Upper lobe of right lung (tissue), 1 donor: Measurements from ENCODE around the gene MTX2. TPM values are rescaled to one million over a fixed set of nuclear protein-coding genes. Genes with fewer than 3 reads are reported as not detected.
A peak's percentile ranks its signal among the peaks of the same experiment; 100 is the strongest.

Experiments
- ATAC-seq: fragments of 200-7000 bp; cut with Tn5 transposase; one replicate; pipeline ENCODE4 v1.9.1; 2020; ENCODE audit warnings: mild to moderate bottlenecking, moderate library complexity
- DNase-seq: peaks from one replicate; pipeline ENCODE4 v3.0.0-alpha.2; 2020
- H3K27ac ChIP-seq: fragments of 200-600 bp; one replicate; pipeline ENCODE4 v1.8.0; 2022
- H3K27me3 ChIP-seq: fragments of 200-600 bp; one replicate; pipeline ENCODE4 v1.8.0; 2022; ENCODE audit warnings: mild to moderate bottlenecking
- H3K36me3 ChIP-seq: fragments of 200-600 bp; one replicate; pipeline ENCODE4 v1.8.0; 2022
- H3K4me1 ChIP-seq: fragments of 200-600 bp; one replicate; pipeline ENCODE4 v1.8.0; 2022
- H3K4me3 ChIP-seq: fragments of 200-600 bp; one replicate; pipeline ENCODE4 v1.8.0; 2022; ENCODE audit warnings: mild to moderate bottlenecking
- H3K9me3 ChIP-seq: fragments of 200-600 bp; one replicate; pipeline ENCODE4 v1.8.0; 2022
- intact Hi-C: fragments of 100-400 bp; cut with DNase I; formaldehyde crosslinking; loops from one replicate; pipeline ENCODE4 v1.11.0; 2022
- total RNA-seq: library from RNA; stranded (reverse); fragmentation: NEBNext Ultra II Directional; extraction: Animal tissue kit (Norgen Biotek cat#: 25700); gene quantifications from one replicate; pipeline ENCODE4 v1.2.1, GENCODE V29; 2021
- TF ChIP-seq, protein P1 (sequence below): fragments of 200-600 bp; IDR thresholded peaks from one replicate; pipeline ENCODE4 v1.8.0; 2022; ENCODE audit warnings: antibody characterized with exemption
- donor health status: DM: no; HTN: yes; CAD: no; lungs with severe emphysema.

Gene MTX2
- total RNA-seq, 1 donor from 2014 or later = 17.6 TPM

- no peaks in the 10 kb centered on the region for H3K4me1 ChIP-seq
- no peak overlapping the region for H3K27ac ChIP-seq
- no peak for ATAC-seq
- H3K4me3 ChIP-seq = no peak overlapping the region
- H3K36me3 ChIP-seq = no peaks in the 10 kb centered on the region
- intact Hi-C loops = no loop called here
- DNase-seq = no peak
- TF ChIP-seq, protein P1, sequence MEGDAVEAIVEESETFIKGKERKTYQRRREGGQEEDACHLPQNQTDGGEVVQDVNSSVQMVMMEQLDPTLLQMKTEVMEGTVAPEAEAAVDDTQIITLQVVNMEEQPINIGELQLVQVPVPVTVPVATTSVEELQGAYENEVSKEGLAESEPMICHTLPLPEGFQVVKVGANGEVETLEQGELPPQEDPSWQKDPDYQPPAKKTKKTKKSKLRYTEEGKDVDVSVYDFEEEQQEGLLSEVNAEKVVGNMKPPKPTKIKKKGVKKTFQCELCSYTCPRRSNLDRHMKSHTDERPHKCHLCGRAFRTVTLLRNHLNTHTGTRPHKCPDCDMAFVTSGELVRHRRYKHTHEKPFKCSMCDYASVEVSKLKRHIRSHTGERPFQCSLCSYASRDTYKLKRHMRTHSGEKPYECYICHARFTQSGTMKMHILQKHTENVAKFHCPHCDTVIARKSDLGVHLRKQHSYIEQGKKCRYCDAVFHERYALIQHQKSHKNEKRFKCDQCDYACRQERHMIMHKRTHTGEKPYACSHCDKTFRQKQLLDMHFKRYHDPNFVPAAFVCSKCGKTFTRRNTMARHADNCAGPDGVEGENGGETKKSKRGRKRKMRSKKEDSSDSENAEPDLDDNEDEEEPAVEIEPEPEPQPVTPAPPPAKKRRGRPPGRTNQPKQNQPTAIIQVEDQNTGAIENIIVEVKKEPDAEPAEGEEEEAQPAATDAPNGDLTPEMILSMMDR = no peak
- H3K27me3 ChIP-seq = no peaks in the 10 kb centered on the region
- H3K9me3 ChIP-seq = no peaks in the 10 kb centered on the region
These were observed 16.1 kb downstream of the MTX2 start for GRCh38 chr2:176285321-176285720.

DNA sequence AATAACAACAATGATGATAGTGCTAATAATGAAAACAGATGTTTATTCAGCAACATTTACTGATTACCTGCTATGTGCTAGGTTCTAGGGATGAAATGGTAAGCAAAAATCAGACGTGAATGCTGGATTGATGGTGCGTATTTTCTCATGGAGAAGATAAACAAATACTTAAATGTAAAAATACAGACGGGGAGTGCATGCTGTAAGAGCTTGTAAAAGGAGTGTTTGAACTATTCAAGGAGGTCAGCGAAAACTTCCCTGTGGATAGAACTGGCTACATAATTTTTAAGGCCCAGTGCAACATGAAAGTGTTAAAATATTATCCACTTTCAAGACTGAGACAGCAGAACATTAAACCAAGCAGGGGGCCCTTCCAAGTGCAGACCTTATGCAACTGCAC is 22.1 kb downstream of the MTX2 start:
- no peak for DNase-seq
- no peak for ATAC-seq
- H3K4me3 ChIP-seq = no peak overlapping the region
- no peak overlapping the region for H3K27ac ChIP-seq
- TF ChIP-seq, protein P1 = no peak
- H3K27me3 ChIP-seq = no peaks in the 10 kb centered on the region
- intact Hi-C loops = no loop called here
- H3K9me3 ChIP-seq = no peaks in the 10 kb centered on the region
- H3K36me3 ChIP-seq = no peaks in the 10 kb centered on the region
- no peaks in the 10 kb centered on the region for H3K4me1 ChIP-seq

DNA sequence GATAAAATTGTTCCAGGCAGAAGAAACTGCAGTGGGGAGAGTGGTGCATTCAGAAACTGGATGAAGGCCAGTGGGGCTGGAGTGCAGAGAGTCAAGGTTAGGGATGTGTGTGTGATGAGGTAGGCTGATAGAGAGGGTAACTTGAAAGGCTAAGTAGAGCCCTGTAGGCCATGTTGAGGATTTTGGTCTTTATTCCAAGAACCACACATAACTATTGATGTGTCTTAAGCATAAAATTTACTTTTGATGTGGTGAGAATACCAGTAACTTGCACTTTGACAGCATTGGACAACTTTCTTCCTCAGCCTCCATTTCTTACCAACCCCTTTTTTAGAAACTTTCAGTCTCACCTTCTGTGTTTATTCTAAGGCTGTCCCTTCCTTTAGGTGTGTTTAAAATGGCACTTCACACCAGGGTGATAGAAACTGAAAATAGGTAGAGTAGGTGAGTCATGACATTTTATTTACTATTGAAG is 22.6 kb downstream of the MTX2 start:
- H3K4me1 ChIP-seq = no peaks in the 10 kb centered on the region
- no peaks in the 10 kb centered on the region for H3K27me3 ChIP-seq
- ATAC-seq = peak; percentile 39
- H3K9me3 ChIP-seq = no peaks in the 10 kb centered on the region
- no peak for DNase-seq
- H3K27ac ChIP-seq = no peak overlapping the region
- no peaks in the 10 kb centered on the region for H3K36me3 ChIP-seq
- intact Hi-C loops = no loop called here
- TF ChIP-seq, protein P1 = no peak
- no peak overlapping the region for H3K4me3 ChIP-seq

GRCh38 chr2:176292608-176293007 is 23.4 kb downstream of the MTX2 start:
- H3K27me3 ChIP-seq = no peaks in the 10 kb centered on the region
- TF ChIP-seq, protein P1 = no peak
- H3K4me3 ChIP-seq = no peak overlapping the region
- no peaks in the 10 kb centered on the region for H3K4me1 ChIP-seq
- H3K36me3 ChIP-seq = no peaks in the 10 kb centered on the region
- H3K27ac ChIP-seq = no peak overlapping the region
- no peak for DNase-seq
- intact Hi-C loops = no loop called here
- ATAC-seq = no peak
- no peaks in the 10 kb centered on the region for H3K9me3 ChIP-seq

DNA sequence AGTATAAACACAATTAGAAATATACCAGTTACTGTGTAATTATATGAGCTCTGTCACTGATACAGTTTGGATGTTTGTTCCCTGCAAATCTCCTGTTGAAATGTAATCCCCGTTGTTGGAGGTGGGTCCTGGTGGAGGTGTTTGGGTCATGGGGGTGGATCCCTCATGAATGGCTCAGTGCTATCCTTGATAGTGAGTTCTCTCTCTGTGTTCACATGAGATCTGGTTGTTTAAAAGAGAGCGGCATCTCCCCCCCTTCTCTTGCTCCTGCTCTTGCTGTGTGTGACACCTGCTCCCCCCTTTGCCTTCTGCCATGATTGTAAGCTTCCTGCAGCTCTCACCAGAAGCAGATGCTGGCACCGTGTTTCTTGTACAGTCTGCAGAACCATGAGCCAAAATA is 24.1 kb downstream of the MTX2 start:
- TF ChIP-seq, protein P1 = no peak
- no peak overlapping the region for H3K27ac ChIP-seq
- no peaks in the 10 kb centered on the region for H3K36me3 ChIP-seq
- H3K9me3 ChIP-seq = no peaks in the 10 kb centered on the region
- DNase-seq = no peak
- no peaks in the 10 kb centered on the region for H3K27me3 ChIP-seq
- ATAC-seq = no peak
- H3K4me3 ChIP-seq = no peak overlapping the region
- intact Hi-C loops = no loop called here
- H3K4me1 ChIP-seq = no peaks in the 10 kb centered on the region

DNA sequence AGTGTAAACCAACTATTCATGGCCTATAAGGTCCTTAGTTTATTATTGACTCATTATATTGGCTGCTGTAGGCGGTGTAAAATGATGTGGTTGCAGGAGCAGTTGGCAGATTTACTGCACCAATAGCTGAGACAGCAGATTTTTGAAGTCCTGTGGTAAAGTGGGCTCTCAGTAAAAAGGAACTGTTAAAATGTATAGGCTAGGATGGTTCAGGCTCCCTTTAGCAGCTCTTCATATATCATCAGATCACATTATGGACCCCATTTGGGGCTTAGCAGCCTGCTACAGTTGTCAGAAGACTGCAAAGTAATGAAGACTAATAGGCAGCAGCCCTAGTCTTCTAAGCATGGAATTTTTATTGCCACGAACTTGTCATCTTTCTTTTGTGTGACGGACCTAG is 27.8 kb downstream of the MTX2 start:
- H3K4me1 ChIP-seq = no peaks in the 10 kb centered on the region
- H3K27ac ChIP-seq = no peak overlapping the region
- no peak overlapping the region for H3K4me3 ChIP-seq
- ATAC-seq = no peak
- TF ChIP-seq, protein P1 = no peak
- no peak for DNase-seq
- H3K36me3 ChIP-seq = no peaks in the 10 kb centered on the region
- H3K9me3 ChIP-seq = no peaks in the 10 kb centered on the region
- no peaks in the 10 kb centered on the region for H3K27me3 ChIP-seq
- intact Hi-C loops = no loop called here
